ENCODE results near the gene CHRNA5.

DNA sequence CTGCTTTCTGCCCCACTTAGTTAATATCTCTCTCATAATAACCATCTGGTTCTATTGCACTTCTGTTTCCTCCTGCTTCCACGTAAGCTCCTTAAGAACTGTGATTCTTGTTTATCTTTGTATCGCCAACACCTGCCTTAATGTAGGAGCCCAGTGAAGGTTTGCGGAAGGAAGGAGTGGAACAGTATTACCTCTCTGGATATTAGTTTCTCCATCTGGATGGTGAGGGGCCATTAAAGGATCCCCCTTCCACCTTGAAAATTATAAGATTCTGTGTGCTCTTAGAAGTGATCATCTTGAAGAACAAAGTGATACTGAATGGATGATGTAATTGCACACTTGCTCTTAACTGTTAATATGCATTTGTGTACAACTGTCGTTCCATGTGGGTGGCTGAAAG, 2.2 kb downstream of the CHRNA5 start:
- TF ChIP-seq, protein P1, sequence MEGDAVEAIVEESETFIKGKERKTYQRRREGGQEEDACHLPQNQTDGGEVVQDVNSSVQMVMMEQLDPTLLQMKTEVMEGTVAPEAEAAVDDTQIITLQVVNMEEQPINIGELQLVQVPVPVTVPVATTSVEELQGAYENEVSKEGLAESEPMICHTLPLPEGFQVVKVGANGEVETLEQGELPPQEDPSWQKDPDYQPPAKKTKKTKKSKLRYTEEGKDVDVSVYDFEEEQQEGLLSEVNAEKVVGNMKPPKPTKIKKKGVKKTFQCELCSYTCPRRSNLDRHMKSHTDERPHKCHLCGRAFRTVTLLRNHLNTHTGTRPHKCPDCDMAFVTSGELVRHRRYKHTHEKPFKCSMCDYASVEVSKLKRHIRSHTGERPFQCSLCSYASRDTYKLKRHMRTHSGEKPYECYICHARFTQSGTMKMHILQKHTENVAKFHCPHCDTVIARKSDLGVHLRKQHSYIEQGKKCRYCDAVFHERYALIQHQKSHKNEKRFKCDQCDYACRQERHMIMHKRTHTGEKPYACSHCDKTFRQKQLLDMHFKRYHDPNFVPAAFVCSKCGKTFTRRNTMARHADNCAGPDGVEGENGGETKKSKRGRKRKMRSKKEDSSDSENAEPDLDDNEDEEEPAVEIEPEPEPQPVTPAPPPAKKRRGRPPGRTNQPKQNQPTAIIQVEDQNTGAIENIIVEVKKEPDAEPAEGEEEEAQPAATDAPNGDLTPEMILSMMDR (IDR thresholded peaks at IDR 0.05), result no peak
- no peak for TF ChIP-seq POLR2A (IDR thresholded peaks at IDR 0.05)

Data from adrenal gland (tissue), 5 donors.